Measurements from ENCODE around the gene ADIPOR2.

The ADIPOR2 gene

GRCh38 chr12:1837541-1838204, 146.8 kb downstream of the ADIPOR2 start:
- no peak for TF ChIP-seq CTCF (conservative IDR thresholded peaks at IDR 0.05; ENCODE audit: low read length)
- DNase-seq (ENCODE audit: low read depth) = peak; percentile 7

More at GRCh38 chr12:1837541-1838204, 146.8 kb downstream of the ADIPOR2 start:
- H3K4me3 ChIP-seq (ENCODE audit: low read length) = no peak overlapping the region
